Hepatocyte (in vitro differentiated cells): ENCODE measurements around the gene CRYGA. TPM values are rescaled to one million over a fixed set of nuclear protein-coding genes. Genes with fewer than 3 reads are reported as not detected.

Experiments
- DNase-seq: peaks from one replicate; pipeline ENCODE4 v3.0.0-alpha.2; 2016; ENCODE audit warnings: low spot score
- H2AFZ ChIP-seq: fragments of 200-600 bp; sonication (generic); 2 replicates; pipeline ENCODE4 v1.6.0; 2016; ENCODE audit warnings: antibody characterized with exemption, mild to moderate bottlenecking
- H3K27ac ChIP-seq: fragments of 200-600 bp; sonication (generic); 2 replicates; pipeline ENCODE4 v1.5.1; 2016; ENCODE audit warnings: mild to moderate bottlenecking
- H3K27me3 ChIP-seq: fragments of 200-600 bp; sonication (generic); 2 replicates; pipeline ENCODE4 v1.6.1; 2016
- H3K36me3 ChIP-seq: fragments of 200-600 bp; sonication (generic); replicated peaks from 2 replicates; pipeline ENCODE4 v1.5.1; 2016; ENCODE audit warnings: low read depth; ENCODE audit not compliant: insufficient read depth
- H3K4me1 ChIP-seq: fragments of 200-600 bp; sonication (generic); 2 replicates; pipeline ENCODE4 v1.5.1; 2016; ENCODE audit warnings: mild to moderate bottlenecking, moderate library complexity; ENCODE audit not compliant: insufficient read depth
- H3K4me2 ChIP-seq: fragments of 200-600 bp; sonication (generic); 2 replicates; pipeline ENCODE4 v1.6.0; 2016
- H3K4me3 ChIP-seq: fragments of 200-600 bp; sonication (generic); 2 replicates; pipeline ENCODE4 v1.5.1; 2016; ENCODE audit warnings: mild to moderate bottlenecking
- H3K79me2 ChIP-seq: fragments of 200-600 bp; sonication (generic); 2 replicates; pipeline ENCODE4 v1.6.0; 2017; ENCODE audit warnings: mild to moderate bottlenecking
- H3K9me2 ChIP-seq: fragments of 200-600 bp; sonication (generic); replicated peaks from 2 replicates; pipeline ENCODE4 v1.6.0; 2017; ENCODE audit warnings: mild to moderate bottlenecking; ENCODE audit not compliant: insufficient read depth
- H3K9me3 ChIP-seq: fragments of 200-600 bp; sonication (generic); 2 replicates; pipeline ENCODE4 v1.5.1; 2016; ENCODE audit warnings: low read depth, mild to moderate bottlenecking
- H4K20me1 ChIP-seq: fragments of 200-600 bp; sonication (generic); 2 replicates; pipeline ENCODE4 v1.6.0; 2016; ENCODE audit warnings: mild to moderate bottlenecking; ENCODE audit not compliant: insufficient read depth, poor library complexity, severe bottlenecking
- EZH2 ChIP-seq: fragments of 200-600 bp; sonication (generic); IDR thresholded peaks from 2 replicates; pipeline ENCODE4 v1.6.1; 2016; ENCODE audit warnings: antibody characterized with exemption, mild to moderate bottlenecking, borderline replicate concordance
- EZH2phosphoT487 ChIP-seq: fragments of 200-600 bp; sonication (generic); IDR thresholded peaks from one replicate; pipeline ENCODE4 v1.6.1; 2018; ENCODE audit warnings: antibody characterized with exemption, mild to moderate bottlenecking, low read depth, moderate library complexity; ENCODE audit not compliant: unreplicated experiment, severe bottlenecking
- WGBS: methylation state at CpG from one replicate; pipeline ENCODE4 v1.1.6; 2016; ENCODE audit warnings: low lambda C conversion rate; ENCODE audit errors: missing lambda C conversion rate; 5-methylcytosine and 5-hydroxymethylcytosine counted together
- polyA plus RNA-seq: library from polyadenylated mRNA; unstranded; fragments of >200 nt; fragmentation: Nextera tagmentation; extraction: Ambion mirVana; gene quantifications from 2 replicates; pipeline ENCODE4 v1.2.1, GENCODE V29; 2016
- total RNA-seq: library from RNA; depleted of rRNA; stranded (reverse); fragments of >200 nt; gene quantifications from 2 replicates; pipeline ENCODE4 v1.2.3, GENCODE V29; 2014
- TF ChIP-seq, protein P1 (sequence below): fragments of 200-600 bp; sonication (generic); IDR thresholded peaks from 2 replicates; pipeline ENCODE4 v1.5.1; 2016; ENCODE audit warnings: antibody characterized with exemption, mild to moderate bottlenecking; ENCODE audit not compliant: poor library complexity

Gene CRYGA
- total and polyA plus RNA-seq, 2 experiments from 2014 or later, result not detected

GRCh38 chr2:208135794-208136715 is 27.3 kb downstream of the CRYGA start:
- Histone ChIP-seq H4K20me1 (no peaks in the 10 kb centered on the region), H3K9me2 (no peaks in the 10 kb centered on the region), H3K27ac (peak overlapping the region; percentile 77), H3K4me2 (peak overlapping the region; percentile 9), H2AFZ (no peak overlapping the region), H3K36me3 (no peaks in the 10 kb centered on the region), H3K27me3 (no peaks in the 10 kb centered on the region), H3K4me3 (no peak overlapping the region), H3K79me2 (no peaks in the 10 kb centered on the region), H3K4me1 (peaks cover 24% of the 10 kb centered on the region), H3K9me3 (no peaks in the 10 kb centered on the region)
- peak; percentile 72 for DNase-seq
- WGBS, result 71% methylated on average over 11 of the region's 11 CpGs
- TF ChIP-seq EZH2phosphoT487 (no peak), EZH2 (no peak)
- TF ChIP-seq, protein P1, sequence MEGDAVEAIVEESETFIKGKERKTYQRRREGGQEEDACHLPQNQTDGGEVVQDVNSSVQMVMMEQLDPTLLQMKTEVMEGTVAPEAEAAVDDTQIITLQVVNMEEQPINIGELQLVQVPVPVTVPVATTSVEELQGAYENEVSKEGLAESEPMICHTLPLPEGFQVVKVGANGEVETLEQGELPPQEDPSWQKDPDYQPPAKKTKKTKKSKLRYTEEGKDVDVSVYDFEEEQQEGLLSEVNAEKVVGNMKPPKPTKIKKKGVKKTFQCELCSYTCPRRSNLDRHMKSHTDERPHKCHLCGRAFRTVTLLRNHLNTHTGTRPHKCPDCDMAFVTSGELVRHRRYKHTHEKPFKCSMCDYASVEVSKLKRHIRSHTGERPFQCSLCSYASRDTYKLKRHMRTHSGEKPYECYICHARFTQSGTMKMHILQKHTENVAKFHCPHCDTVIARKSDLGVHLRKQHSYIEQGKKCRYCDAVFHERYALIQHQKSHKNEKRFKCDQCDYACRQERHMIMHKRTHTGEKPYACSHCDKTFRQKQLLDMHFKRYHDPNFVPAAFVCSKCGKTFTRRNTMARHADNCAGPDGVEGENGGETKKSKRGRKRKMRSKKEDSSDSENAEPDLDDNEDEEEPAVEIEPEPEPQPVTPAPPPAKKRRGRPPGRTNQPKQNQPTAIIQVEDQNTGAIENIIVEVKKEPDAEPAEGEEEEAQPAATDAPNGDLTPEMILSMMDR, result no peak

GRCh38 chr2:208134928-208135586 is 28.3 kb downstream of the CRYGA start:
- no peaks in the 10 kb centered on the region for H3K9me3 ChIP-seq
- no peak overlapping the region for H3K4me3 ChIP-seq
- H3K27me3 ChIP-seq, result no peaks in the 10 kb centered on the region
- peak overlapping the region; percentile 9 for H3K4me2 ChIP-seq
- H2AFZ ChIP-seq, result no peak overlapping the region
- peaks cover 31% of the 10 kb centered on the region for H3K4me1 ChIP-seq
- no peaks in the 10 kb centered on the region for H4K20me1 ChIP-seq
- no peaks in the 10 kb centered on the region for H3K79me2 ChIP-seq
- H3K36me3 ChIP-seq, result no peaks in the 10 kb centered on the region
- H3K9me2 ChIP-seq, result no peaks in the 10 kb centered on the region
- H3K27ac ChIP-seq, result peak overlapping the region; percentile 77
- TF ChIP-seq EZH2phosphoT487, result no peak
- TF ChIP-seq, protein P1, result no peak
- peak; percentile 39 for DNase-seq
- 54% methylated on average over 7 of the region's 8 CpGs for WGBS

DNA sequence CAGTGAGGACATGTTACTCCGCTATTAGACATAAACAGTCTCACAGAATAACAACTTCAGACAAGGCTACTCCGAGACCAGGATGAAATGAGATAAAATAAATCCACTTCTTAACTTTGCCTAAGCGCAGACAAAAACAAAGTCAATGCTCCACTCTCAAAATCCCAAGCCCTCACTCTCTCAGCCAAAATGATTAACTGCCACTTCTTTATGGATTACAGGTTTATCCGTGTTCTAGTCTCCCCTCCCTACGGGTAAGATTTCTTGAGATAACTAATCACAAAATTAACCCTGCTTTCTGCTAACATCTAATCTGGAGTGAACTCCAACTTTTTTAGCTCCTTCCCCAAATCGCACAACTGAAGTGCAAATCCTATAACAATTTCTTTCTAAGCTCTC is 32.7 kb downstream of the CRYGA start:
- Histone ChIP-seq H3K4me1 (peaks cover 29% of the 10 kb centered on the region), H3K36me3 (no peaks in the 10 kb centered on the region), H3K79me2 (no peaks in the 10 kb centered on the region), H4K20me1 (no peaks in the 10 kb centered on the region), H3K9me3 (no peaks in the 10 kb centered on the region), H3K27ac (peak overlapping the region; percentile 75), H3K9me2 (no peaks in the 10 kb centered on the region), H3K4me3 (no peak overlapping the region), H3K27me3 (no peaks in the 10 kb centered on the region), H3K4me2 (peak overlapping the region; percentile 62), H2AFZ (no peak overlapping the region)
- WGBS, result 45% methylated on average over 6 of the region's 6 CpGs
- TF ChIP-seq, protein P1, result no peak
- no peak for TF ChIP-seq EZH2phosphoT487
- no peak for TF ChIP-seq EZH2
- no peak for DNase-seq
